ENCODE measurements around the gene POLR3C.
A peak's percentile ranks its signal among the peaks of the same experiment; 100 is the strongest.

Gene POLR3C

DNA sequence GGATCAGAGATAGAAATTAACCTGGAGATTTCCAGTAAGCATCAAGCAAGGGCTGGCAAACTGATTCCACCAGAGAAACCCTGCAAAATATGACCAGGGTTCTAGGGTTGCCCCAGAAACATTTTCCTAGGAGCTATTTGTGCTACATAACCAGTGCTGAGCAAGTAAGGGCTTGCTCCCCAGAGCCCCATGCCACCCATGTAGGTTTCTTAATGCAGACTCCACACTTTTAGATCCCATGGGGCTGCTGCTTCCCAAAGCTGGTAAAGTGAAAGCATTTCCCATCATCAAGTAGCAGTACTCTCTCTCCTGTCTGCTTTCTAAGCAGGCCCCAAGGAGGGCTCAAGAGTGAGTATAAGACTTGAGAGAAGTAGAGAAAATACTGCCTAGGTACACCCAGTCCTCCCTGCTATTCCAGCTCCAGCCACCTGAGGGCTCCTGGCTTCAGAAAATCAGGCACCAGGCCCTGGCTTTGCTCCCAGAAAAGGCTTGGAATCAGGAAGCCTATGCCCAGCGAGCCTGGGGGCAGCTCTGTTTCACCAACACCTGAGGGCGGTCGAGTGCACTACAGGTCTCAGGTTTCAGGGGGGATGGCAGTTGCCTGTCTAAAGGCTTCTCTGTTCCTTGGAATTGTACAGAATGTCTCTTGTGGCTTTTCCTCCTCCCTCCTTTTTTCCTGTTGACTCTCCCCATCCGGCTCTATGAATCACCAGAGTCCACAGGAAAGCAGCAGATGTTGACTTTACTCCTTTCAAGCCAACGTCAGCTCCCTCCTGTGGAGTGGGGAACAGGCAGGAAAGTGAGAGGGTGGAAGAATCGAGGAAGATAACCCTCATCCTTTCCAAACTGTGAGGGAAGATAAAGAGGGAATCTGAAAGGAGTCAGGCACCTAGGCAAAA, 67.8 kb downstream of the POLR3C start:
- peak; percentile 58 for DNase-seq (ENCODE audit: low read depth)
- TF ChIP-seq, protein P1, sequence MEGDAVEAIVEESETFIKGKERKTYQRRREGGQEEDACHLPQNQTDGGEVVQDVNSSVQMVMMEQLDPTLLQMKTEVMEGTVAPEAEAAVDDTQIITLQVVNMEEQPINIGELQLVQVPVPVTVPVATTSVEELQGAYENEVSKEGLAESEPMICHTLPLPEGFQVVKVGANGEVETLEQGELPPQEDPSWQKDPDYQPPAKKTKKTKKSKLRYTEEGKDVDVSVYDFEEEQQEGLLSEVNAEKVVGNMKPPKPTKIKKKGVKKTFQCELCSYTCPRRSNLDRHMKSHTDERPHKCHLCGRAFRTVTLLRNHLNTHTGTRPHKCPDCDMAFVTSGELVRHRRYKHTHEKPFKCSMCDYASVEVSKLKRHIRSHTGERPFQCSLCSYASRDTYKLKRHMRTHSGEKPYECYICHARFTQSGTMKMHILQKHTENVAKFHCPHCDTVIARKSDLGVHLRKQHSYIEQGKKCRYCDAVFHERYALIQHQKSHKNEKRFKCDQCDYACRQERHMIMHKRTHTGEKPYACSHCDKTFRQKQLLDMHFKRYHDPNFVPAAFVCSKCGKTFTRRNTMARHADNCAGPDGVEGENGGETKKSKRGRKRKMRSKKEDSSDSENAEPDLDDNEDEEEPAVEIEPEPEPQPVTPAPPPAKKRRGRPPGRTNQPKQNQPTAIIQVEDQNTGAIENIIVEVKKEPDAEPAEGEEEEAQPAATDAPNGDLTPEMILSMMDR (IDR thresholded peaks at IDR 0.05; ENCODE audit: insufficient read depth, low read depth, low read length, missing control alignments): peak; percentile 87
- H3K4me3 ChIP-seq (ENCODE audit: low read depth, low read length): no peak overlapping the region

DNA sequence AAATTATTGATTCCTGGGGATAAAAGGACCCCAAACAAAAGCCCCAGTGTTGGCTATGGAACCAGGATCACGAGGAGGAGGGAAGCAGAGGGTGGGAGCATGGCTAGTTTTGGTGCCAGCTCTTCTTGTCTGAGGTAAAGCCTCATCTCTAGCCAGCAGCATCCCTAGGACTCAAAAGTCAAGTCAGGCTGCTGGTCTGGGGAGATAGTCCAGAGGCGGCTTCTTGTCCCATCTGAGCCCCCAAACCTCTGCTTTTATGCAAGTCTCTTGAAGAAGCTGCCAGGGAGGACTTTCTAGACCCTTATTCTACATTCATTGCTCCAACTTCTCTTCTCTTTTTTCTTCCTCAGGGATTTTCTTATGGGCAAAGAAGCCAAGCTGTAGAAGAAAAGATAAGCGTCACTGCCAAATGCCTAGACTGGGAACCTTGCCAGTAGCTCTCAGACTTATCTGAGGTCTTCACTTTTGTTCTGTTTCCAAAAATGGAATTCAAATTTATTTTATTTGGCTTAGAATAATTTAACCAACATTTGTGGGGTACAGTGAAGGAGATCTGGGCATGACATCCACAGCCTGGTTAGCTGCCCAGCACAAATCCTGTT, 68.6 kb downstream of the POLR3C start:
- H3K4me3 ChIP-seq (ENCODE audit: low read depth, low read length): no peak overlapping the region
- TF ChIP-seq, protein P1 (IDR thresholded peaks at IDR 0.05; ENCODE audit: insufficient read depth, low read depth, low read length, missing control alignments): no peak
- no peak for DNase-seq (ENCODE audit: low read depth)

DNA sequence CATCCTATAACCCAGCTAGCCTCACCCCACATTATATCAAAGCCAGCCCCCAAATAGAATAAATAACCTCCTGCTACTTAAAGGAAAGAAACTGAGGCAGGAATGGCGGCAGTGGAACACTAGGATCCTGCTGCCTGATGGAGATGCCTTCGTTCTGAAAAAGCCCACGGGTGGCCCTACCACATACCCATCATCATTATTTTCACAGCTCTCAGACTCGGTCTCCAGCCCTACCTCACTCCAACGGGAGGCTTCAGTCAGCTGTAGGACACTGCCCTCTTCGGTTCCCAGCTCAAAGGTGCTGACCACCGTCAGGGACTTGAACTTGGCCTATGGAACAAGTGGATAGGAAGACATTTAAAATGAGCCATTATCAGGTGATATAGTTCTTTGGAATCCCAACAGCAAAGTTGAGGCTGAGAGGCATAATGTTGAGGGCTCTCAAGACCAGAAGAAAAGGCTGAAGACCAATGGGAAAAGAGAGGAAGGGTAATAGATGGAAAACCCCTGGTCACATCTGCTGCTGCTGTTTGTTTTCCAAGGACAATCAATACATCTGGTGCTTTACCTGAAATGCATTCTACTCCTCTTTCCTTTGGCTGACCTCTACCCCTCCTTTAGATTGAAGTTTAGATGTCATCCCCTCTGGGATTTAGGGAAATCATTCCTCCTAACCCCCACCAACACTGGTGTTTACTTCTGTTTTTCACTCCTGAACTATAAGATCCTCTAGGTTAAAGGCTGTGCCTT, 69.5 kb downstream of the POLR3C start:
- TF ChIP-seq, protein P1 (IDR thresholded peaks at IDR 0.05; ENCODE audit: insufficient read depth, low read depth, low read length, missing control alignments): no peak
- DNase-seq (ENCODE audit: low read depth): no peak
- H3K4me3 ChIP-seq (ENCODE audit: low read depth, low read length): no peak overlapping the region
